GM15510 (cell line): Measurements from ENCODE around the gene EVL.

Experiments
- POLR2A ChIP-seq: IDR thresholded peaks from 3 replicates; pipeline ENCODE4 v1.6.1; 2011; ENCODE audit warnings: borderline replicate concordance; ENCODE audit not compliant: insufficient read length; ENCODE audit errors: extremely low read depth

Gene EVL

DNA sequence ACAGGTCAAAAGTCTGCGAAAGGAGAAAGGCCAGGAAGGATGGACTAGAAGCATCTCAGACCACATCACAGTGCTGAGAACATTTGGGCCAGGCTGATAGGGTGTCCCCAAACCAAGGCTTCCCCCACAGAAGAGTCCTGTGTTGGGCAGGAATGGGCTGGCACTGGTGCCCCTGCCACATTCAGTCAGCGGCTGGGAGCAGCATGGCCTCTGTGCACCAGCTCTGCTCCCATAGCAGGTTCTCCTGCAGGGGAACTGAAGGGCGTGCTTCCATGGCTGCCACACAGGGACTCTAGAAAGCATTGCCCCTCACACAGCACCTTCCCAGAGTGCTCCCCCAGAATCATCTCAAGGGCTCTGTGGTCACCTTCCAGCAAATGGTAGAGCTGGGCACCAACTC, 17.5 kb downstream of the EVL start:
- no peak for TF ChIP-seq POLR2A

DNA sequence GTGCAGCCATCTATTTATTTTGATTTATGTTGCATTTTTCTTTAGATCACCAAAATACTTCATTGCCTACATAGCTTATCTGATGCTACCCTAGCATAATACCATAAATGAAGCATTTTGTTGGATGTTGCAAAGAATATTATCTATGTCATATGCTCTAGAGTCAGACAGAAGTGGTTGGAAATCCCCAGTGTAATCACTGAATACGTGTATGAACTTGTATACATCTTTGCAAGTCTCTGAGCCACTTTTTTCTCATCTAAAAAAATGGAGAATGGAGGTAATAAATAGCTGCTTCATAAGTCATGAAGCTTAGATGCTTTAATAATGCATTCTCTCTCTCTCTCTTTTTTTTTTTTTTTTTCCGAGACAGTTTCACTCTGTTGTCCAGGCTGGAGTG, 18.5 kb downstream of the EVL start:
- TF ChIP-seq POLR2A = no peak

DNA sequence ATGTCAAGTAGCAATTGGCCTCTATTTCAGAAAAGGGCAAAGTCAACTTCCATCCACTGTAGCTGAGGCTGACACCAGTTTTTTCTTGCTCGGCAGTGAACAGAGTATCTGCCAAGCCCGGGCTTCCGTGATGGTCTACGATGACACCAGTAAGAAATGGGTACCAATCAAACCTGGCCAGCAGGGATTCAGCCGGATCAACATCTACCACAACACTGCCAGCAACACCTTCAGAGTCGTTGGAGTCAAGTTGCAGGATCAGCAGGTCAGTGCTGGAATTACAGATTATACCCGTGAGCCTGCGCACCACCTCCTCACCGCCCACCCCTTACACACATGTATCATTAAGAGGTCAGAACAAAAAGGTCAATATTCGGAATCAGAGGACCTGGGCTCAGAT, 19.4 kb downstream of the EVL start:
- no peak for TF ChIP-seq POLR2A

DNA sequence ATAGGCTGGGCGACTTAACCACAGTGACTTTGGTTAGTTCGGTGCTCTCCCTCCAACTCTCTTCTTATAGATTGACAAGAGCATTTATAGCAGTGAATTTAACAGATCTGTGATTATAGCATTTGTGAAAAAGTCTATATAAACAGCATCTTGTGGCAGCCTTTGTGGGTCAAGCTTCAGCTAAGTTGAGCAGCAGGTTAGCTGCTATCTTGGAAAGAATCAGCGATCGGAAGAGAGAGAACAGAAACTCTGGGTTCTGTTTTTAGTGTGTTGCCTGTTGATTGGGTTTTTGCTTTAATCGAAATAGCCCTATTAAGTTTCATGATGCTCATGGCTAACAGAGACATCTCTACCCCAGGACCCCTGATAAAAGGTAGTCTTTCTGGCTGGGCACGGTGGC, 20.2 kb downstream of the EVL start:
- no peak for TF ChIP-seq POLR2A

DNA sequence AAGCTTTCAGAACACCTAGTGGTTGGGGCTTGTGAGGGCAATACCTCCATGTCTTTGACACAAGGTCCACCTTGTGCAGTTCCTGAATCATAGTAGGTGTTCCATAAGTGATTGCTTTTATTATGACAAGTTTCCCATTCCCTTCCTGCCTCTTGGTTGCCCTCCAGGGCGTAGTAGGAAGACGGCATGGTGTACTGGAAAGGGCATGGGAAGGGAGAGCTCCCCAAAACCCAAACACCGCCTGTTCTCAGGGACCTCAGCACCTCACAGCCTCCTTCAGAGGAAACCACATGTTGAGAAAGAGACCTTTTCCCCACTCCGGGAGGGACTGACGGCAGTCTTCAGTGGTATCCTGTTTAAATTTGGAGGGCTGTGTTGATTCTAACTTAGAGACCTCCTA, 21.1 kb downstream of the EVL start:
- no peak for TF ChIP-seq POLR2A

DNA sequence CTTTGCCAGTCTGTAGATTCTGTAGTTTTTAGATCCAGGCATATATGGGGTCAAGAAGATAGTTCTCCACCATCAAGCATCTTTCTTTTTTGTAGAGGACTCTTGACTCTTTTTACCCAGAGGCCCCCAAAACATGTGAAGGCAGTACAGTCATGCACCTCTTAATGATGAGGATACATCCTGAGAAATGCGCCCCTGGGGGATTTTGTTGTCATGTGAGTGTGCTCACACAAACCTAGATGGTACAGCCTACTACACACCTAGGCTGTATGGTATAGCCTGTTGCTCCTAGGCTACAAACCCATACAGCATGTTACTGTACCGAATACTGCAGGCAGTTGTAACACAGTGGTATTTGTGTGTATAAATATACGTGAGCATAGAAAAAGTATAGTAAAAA, 23.0 kb downstream of the EVL start:
- TF ChIP-seq POLR2A = no peak

DNA sequence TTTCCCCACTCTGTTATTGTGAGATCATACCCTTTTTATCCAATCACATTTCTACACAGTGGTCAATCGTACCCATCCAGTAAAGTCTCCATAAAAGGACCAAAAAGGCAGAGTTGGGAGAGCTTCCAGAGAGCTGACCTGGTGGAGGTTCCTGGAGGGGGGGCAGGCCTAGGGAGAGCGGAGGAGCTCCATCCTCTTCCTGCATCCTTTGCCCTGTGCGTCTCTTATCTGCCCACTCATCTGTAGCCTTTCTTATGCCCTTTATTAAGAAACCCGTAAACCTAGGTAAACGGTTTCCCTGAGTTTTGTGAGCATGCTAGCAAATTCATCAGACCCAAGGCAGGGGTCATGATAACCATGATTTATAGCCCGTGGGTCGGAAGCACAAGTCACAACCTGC, 26.2 kb downstream of the EVL start:
- TF ChIP-seq POLR2A = no peak

DNA sequence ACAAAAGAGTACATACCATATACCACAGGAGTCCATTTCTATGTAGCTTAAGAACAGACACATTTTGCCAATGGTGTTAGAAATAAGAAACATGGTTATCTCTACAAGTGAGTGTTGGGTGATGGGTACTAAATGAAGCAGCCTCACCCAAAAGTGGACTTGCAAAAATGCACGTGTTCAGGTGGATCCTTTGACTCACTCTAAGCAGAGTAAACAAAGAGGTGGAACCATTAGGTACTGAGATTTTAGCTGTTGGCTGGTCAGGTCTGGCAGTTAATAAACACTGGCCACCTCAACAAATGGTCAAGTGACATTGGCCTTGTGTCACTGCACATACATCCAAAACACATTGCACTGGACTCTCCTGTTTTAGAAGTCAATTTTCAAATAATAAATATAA, 27.6 kb downstream of the EVL start:
- no peak for TF ChIP-seq POLR2A

DNA sequence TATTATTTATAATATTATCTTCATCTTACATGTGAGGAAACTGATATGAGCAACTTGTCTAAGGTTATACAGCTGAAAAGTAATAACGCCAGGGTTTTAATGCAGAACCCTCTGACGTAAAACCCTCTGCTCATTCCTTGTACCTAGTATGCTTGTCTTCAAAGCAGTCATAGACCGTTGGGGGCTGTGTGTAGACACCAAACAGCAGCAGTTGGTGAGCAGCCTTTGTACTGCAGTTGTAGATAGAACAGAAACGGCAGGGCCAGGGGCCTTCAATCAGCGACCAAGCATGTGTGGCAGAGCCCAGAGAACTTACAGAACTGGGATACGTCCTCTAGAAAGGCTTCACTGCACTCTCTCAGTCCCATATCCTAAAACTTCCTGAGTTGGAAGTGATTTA, 28.1 kb downstream of the EVL start:
- no peak for TF ChIP-seq POLR2A

DNA sequence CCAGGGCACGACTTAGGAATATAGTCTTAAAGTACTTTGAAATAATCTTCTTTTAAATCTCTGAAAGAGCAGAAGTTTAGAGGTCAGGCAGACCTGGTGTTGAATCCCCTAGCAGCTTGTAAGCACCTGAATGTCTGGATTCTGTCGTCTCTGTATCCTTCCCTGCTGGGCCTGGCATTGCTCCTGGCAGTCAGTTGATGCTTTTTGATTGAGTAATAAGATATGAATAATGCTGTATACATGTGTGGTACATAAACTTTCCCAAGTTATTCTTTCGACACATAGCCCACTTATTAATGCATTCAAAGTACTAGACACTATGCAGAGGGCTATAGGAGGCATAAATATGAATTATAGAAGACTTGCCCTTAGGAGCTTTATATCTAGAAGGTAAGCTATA, 31.4 kb downstream of the EVL start:
- TF ChIP-seq POLR2A = no peak

DNA sequence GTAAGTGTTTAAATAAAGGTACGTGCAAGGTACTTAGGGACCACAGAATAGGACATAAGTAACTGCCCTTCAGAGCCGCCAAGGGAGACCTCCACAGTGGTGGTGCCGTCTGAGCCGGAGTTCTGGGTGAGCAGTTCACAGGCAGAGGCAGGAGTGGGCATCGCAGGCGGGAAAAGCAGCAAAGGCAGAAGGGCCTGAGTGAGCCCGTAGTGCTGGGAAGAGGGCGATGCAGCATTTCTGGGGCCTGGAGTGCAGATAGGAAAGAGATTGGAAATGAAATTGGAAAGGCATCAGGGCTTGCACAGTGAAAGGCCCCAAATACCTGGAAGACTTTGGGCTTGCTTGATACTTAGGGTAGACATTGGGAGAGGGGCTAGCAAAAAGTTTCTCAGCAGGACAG, 32.9 kb downstream of the EVL start:
- no peak for TF ChIP-seq POLR2A

DNA sequence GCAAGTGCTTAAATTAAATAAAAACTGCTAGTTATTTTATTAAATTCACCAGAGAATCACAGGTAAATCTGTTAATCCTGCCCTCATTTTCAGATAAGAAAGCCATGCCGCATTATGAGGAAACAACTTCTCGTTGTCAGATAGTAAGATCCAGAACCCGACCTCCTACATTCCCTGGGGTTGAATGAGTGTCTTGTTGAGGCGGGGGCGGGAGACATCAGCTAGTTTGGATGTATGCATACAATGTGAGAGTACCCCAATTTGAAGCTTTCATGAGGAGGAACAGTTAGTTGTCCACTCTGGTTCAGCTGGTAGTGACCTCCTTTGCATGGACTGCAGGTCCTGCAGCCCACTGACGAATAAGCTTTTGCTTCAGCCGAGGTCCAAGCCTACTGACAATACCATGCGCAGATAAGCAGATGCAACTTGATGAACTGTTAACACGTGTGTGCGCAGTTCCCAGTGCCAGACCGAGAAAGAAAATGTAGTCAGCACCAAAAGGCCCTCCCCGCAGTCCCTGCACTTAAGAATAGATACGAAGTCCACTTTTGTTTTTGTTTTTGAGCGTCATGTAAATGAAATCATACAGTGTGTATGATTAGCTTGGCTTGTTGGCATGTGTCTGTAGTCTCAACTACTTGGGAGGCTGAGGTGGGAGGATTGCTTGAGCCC, 34.9 kb downstream of the EVL start:
- TF ChIP-seq POLR2A = no peak

DNA sequence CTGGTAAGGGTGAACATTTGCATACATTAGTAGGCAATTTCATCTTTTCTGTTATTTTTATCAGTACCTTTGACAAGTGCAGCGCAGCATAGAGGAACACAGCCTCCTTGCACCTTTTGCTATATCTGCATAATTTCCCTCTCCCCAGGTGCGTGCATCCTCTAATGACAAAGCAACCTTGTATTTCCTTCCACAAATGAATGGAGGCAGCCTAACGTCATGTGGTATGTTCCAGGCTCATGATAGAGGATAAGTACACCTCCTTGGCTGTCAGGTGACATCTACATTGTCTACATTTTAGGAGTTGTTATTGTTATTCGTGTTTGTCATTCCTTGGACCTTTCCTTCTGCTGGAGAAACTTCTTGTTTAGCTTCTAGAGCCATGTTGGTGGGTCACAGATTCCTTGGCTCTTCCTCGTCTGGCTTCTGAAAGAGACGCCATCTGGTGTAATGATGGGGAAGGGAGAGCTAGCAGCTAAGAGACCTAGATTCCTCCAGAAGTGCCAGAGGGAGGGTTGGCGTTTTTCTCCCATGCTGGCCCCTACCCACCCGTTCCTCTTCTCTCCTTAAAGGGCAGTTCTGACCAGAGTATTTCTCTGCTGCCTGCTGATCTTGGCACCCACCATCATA, 37.0 kb downstream of the EVL start:
- no peak for TF ChIP-seq POLR2A

DNA sequence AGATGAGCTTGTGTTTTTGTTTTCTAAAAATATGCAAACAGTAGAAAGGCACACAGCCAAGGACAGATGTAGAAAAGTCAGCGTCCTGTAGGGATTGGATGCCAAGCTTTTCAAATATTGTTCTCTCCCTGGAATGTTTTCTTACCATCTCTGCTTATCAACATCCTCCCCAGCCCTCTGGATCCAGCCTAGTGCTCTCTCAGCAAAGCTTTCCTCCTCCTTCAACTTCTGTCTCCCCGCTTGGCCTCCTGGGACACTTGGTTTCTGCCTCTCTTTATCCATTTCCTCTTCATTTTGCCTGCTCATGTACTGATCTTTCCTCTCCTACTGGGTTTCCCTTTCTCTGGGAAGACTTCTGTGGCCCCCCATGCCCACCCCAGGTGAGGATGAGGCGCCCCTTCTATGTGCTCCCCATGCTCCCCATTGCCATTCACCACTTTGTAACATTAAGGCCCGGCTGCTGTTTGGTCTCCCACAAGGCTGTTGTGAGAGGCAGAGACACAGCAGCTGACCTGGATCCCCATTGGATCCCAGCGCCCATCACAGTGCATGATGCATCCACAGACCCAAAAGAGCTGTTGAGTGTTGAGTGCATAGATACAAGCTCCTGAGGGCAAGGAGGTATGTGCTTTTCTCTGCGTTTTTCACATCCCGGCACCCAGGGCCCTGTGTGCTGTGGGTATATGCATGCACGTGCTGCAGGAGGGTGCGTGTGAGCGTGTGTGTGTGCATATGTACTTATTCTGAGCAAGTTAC, 38.2 kb downstream of the EVL start:
- no peak for TF ChIP-seq POLR2A

DNA sequence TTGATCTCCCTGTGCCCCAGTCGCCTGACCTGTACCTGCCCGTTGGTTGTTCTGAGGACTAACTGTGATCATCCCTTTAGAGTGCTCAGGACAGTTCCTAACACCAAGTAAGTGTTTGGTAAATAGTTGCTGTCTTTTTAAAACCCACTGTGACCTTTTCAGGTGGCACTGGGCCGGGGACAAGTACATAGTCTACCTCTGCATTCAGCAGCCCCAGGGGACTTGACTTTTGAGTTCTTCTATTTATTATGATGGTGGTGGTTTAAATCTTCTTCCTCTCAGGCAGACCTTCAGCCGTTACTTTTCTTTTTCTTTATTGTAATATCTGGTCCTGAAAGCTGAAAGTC, 38.8 kb downstream of the EVL start:
- TF ChIP-seq POLR2A = no peak
